Measurements from ENCODE around the gene VPS8.

VPS8 gene

GRCh38 chr3:184795522-184796190 lies 16.3 kb upstream of the VPS8 start:
- DNase-seq (ENCODE audit: low read depth in 2 of 2): no peak
- H3K4me3 ChIP-seq (replicated peaks in 1 of 2; ENCODE audit: low read depth in 2 of 2, low read length in 2 of 2): no peak overlapping the region
- no peak for TF ChIP-seq CTCF (IDR thresholded peaks at IDR 0.05; ENCODE audit: low read depth, low read length)

- no peak overlapping the region for H3K4me3 ChIP-seq (replicated peaks in 1 of 2; ENCODE audit: low read depth in 2 of 2, low read length in 2 of 2)
- no peak for DNase-seq (ENCODE audit: low read depth in 2 of 2)
- no peak for TF ChIP-seq CTCF (IDR thresholded peaks at IDR 0.05; ENCODE audit: low read depth, low read length)
These were observed 15.4 kb upstream of the VPS8 start for GRCh38 chr3:184796551-184796950.

GRCh38 chr3:184796954-184797353 lies 15.0 kb upstream of the VPS8 start:
- no peak for TF ChIP-seq CTCF (IDR thresholded peaks at IDR 0.05; ENCODE audit: low read depth, low read length)
- no peak overlapping the region for H3K4me3 ChIP-seq (replicated peaks in 1 of 2; ENCODE audit: low read depth in 2 of 2, low read length in 2 of 2)
- DNase-seq (ENCODE audit: low read depth in 2 of 2): no peak

- no peak for DNase-seq (ENCODE audit: low read depth in 2 of 2)
- no peak for TF ChIP-seq CTCF (IDR thresholded peaks at IDR 0.05; ENCODE audit: low read depth, low read length)
- no peak overlapping the region for H3K4me3 ChIP-seq (replicated peaks in 1 of 2; ENCODE audit: low read depth in 2 of 2, low read length in 2 of 2)
These were observed 13.8 kb upstream of the VPS8 start for GRCh38 chr3:184798120-184798519.

GRCh38 chr3:184800349-184800930 lies 11.5 kb upstream of the VPS8 start:
- TF ChIP-seq CTCF (IDR thresholded peaks at IDR 0.05; ENCODE audit: low read depth, low read length): no peak
- H3K4me3 ChIP-seq (replicated peaks in 1 of 2; ENCODE audit: low read depth in 2 of 2, low read length in 2 of 2): no peak overlapping the region
- no peak for DNase-seq (ENCODE audit: low read depth in 2 of 2)

- no peak for TF ChIP-seq CTCF (IDR thresholded peaks at IDR 0.05; ENCODE audit: low read depth, low read length)
- no peak for DNase-seq (ENCODE audit: low read depth in 2 of 2)
- H3K4me3 ChIP-seq (replicated peaks in 1 of 2; ENCODE audit: low read depth in 2 of 2, low read length in 2 of 2): no peak overlapping the region
These were observed 10.7 kb upstream of the VPS8 start for GRCh38 chr3:184801241-184801785.
